Measurements from ENCODE around the gene CDK6.

Gene CDK6

GRCh38 chr7:92876836-92877235 is 40.5 kb upstream of the CDK6 start:
- FAIRE-seq (no peak), DNase-seq (ENCODE audit: insufficient read length, low spot score) (no peak)
- TF ChIP-seq CTCF (IDR thresholded peaks at IDR 0.05; ENCODE audit: insufficient read depth, missing control alignments), result no peak

DNA sequence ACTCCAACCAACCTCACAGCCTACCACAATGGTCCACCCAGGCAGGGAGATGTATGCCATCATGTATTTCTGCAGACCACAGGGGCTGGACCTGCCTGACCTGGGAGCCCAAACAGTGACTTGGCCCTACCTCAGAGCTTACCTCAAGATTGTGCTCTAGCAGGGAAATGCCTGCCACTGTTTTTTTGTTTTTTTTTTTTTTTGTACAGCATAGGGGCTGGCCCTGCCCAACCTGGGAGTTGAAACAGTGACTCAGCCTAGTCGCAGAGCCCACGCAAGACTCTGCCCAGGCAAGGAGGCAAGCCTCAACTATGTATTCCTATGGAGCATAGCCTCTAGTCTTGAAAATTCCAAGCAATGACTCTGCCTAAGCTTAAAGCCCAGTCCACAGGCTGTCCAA is 39.3 kb upstream of the CDK6 start:
- no peak for TF ChIP-seq CTCF (IDR thresholded peaks at IDR 0.05; ENCODE audit: insufficient read depth, missing control alignments)
- DNase-seq (ENCODE audit: insufficient read length, low spot score) (no peak), FAIRE-seq (no peak)

DNA sequence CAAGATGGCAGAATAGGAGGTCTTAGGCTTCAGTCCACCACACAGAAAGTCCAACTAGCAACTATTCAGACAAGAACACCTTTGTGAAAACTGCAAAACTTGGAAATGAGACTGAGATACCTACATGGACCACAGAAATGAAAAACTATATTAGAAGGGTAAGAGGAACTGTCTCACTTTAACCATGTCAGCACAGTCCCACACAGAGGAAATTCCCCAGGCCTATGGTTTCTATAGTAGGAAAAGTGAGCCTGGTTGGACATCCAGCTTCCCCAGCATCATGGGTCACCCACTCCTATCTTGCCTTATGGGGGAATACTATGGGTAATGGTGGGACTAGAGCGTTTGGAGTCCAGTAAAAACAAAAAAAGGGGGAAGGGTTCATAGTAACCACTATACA is 38.8 kb upstream of the CDK6 start:
- DNase-seq (ENCODE audit: insufficient read length, low spot score) (no peak), FAIRE-seq (no peak)
- TF ChIP-seq CTCF (IDR thresholded peaks at IDR 0.05; ENCODE audit: insufficient read depth, missing control alignments), result no peak

DNA sequence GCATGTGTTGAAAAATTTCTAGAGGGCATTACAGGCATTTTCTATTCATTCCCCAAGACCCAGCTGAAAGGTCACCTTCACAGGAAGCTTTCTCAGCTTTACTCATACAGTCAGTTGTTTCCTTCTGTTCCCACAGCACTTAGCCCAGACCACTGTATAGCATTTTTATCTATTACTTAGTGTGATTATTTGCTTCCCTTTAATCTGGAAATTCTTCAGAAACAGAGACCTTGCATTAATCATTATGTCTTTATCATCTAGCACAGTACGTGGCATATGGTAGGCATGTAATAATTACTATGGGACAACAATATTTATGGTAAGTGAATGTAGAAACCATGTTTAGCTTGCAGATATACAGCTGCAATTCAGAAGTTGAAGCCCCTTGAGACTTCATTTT is 38.2 kb upstream of the CDK6 start:
- FAIRE-seq (no peak), DNase-seq (ENCODE audit: insufficient read length, low spot score) (no peak)
- TF ChIP-seq CTCF (IDR thresholded peaks at IDR 0.05; ENCODE audit: insufficient read depth, missing control alignments), result no peak

DNA sequence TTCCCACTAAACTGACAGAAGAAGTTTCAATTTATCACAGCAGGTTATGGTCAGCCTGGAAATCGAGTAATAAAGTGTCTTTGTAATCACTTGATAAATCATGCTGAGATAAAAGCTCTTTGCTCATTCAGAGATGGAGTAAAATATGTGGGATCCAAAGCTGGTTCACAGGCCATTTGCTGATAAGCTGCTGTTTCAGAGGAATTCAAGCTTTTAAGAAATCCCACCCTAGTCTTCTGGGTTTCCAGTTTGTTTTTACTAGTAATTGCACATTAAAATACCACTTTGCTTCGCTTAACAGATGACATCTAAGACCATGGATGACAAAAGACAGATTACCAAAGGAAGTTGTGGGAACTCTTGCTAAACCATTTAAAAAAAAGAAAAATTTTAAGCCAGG is 37.4 kb upstream of the CDK6 start:
- TF ChIP-seq CTCF (IDR thresholded peaks at IDR 0.05; ENCODE audit: insufficient read depth, missing control alignments), result no peak
- no peak for FAIRE-seq
- no peak for DNase-seq (ENCODE audit: insufficient read length, low spot score)

GRCh38 chr7:92872701-92873100 is 36.3 kb upstream of the CDK6 start:
- FAIRE-seq (no peak), DNase-seq (ENCODE audit: insufficient read length, low spot score) (no peak)
- no peak for TF ChIP-seq CTCF (IDR thresholded peaks at IDR 0.05; ENCODE audit: insufficient read depth, missing control alignments)

DNA sequence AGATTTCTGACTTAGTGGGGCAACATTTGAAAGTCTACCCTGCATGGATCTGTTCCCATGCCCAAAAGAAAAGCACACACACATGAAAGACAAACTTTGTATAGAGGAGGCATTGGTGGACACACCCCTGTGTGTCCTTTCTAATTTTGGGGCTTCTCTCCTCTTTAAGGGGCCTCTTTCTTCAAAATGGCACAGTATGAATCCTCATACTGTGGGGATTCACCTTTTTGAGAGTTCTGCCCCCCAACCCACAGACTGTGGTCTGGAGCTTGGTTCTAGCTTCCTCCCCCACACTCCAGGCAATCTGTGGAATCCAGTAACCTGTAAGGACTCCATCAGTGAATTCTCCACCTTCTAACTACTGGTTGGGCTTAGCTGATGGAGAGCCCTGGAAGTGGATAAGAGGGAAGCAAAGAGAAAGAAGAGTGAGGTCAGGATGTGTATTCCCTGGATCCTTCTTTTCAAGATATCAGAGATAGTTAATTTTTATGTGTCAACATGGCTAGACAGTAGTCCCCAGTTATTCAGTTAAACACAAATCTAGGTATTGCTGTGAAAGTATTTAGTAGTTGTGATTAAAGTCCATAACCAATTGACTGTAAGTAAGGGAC is 32.4 kb upstream of the CDK6 start:
- FAIRE-seq (no peak), DNase-seq (ENCODE audit: insufficient read length, low spot score) (no peak)
- no peak for TF ChIP-seq CTCF (IDR thresholded peaks at IDR 0.05; ENCODE audit: insufficient read depth, missing control alignments)

Data from D721Med (cell line).